Breast epithelium (tissue), 4 donors: ENCODE measurements around the gene MET. TPM values are rescaled to one million over a fixed set of nuclear protein-coding genes. Genes with fewer than 3 reads are reported as not detected.
"Not testable (repeated sequence)": the region's sequence is repeated elsewhere in the genome, so short reads cannot be mapped to it uniquely, and the experiment has no call there.

Source experiments
- DNase-seq, 2 donors: peaks; one replicate each; pipeline ENCODE4 v3.0.0-alpha.2; 2019; ENCODE audit warnings: low spot score in 2 of 2
- H3K27ac ChIP-seq, 2 donors: fragments of 200-600 bp; sonication (generic) in 1 of 2; one replicate each; pipeline ENCODE4 v1.5.1; 2016 to 2019; ENCODE audit warnings: mild to moderate bottlenecking in 1 of 2
- H3K27me3 ChIP-seq, 2 donors: fragments of 200-600 bp; sonication (generic) in 1 of 2; one replicate each; pipeline versions ENCODE4 v1.5.1 to v1.6.0; 2017 to 2019; ENCODE audit warnings: control low read depth in 1 of 2, mild to moderate bottlenecking in 1 of 2
- H3K36me3 ChIP-seq: fragments of 200-600 bp; one replicate; pipeline ENCODE4 v1.5.1; 2019
- H3K4me1 ChIP-seq, 2 donors: fragments of 200-600 bp; sonication (generic); one replicate each; pipeline ENCODE4 v1.5.1; 2016 to 2019; ENCODE audit warnings: control low read depth in 1 of 2
- H3K4me3 ChIP-seq, 3 donors: fragments of 200-600 bp; sonication (generic); 1 replicate in 2 of 3; 2 replicates in 1 of 3; pipeline ENCODE4 v1.5.1; 2016 to 2019; ENCODE audit warnings: mild to moderate bottlenecking in 3 of 3, moderate library complexity in 2 of 3
- H3K9me3 ChIP-seq, 2 donors: fragments of 200-600 bp; sonication (generic) in 1 of 2; one replicate each; pipeline ENCODE4 v1.5.1; 2016 to 2019; ENCODE audit warnings: control low read depth in 1 of 2
- CTCF ChIP-seq, 3 donors: fragments of 450-650 bp; IDR thresholded peaks; one replicate each; pipeline ENCODE4 v1.5.1; 2016 to 2017; ENCODE audit warnings: antibody characterized with exemption in 3 of 3, mild to moderate bottlenecking in 3 of 3, moderate library complexity in 3 of 3
- POLR2A ChIP-seq: fragments of 450-650 bp; IDR thresholded peaks from one replicate; pipeline ENCODE4 v1.6.1; 2016; ENCODE audit warnings: antibody characterized with exemption, mild to moderate bottlenecking, moderate library complexity
- POLR2AphosphoS5 ChIP-seq, 3 donors: sonication (generic); formaldehyde crosslinking; IDR thresholded peaks; one replicate each; pipeline ENCODE4 v1.6.1; 2017; ENCODE audit warnings: antibody characterized with exemption in 3 of 3
- intact Hi-C: fragments of 100-400 bp; cut with DNase I; formaldehyde crosslinking; loops from one replicate; pipeline ENCODE4 v1.15.1; 2023; ENCODE audit warnings: low total_unique reads
- total RNA-seq, 3 donors: library from RNA; depleted of rRNA; stranded (reverse); fragments of >200 nt; gene quantifications; one replicate each; pipeline ENCODE4 v1.1.0, GENCODE V29; 2016

MET gene
- total RNA-seq, 3 donors from 2014 or later, result 25.8 to 85.6 (median 40.6) TPM

- H3K36me3 ChIP-seq, result no peaks in the 10 kb centered on the region
- intact Hi-C loops, result no loop called here
- peak in 1 of 3 donors; percentile 39 for TF ChIP-seq POLR2AphosphoS5 (IDR thresholded peaks at IDR 0.05)
- no peak for TF ChIP-seq POLR2A
- DNase-seq, result peak; percentile 62 to 87
- peak overlapping the region; percentile 39 to 84 for H3K27ac ChIP-seq
- H3K4me3 ChIP-seq, result no peak overlapping the region
- no peaks in the 10 kb centered on the region for H3K4me1 ChIP-seq
- H3K9me3 ChIP-seq, result no peaks in the 10 kb centered on the region
- no peaks in the 10 kb centered on the region for H3K27me3 ChIP-seq
These were observed 40.9 kb upstream of the MET start for GRCh38 chr7:116630932-116631671.

GRCh38 chr7:116631676-116632075 lies 40.3 kb upstream of the MET start:
- Histone ChIP-seq H3K9me3 (no peaks in the 10 kb centered on the region), H3K27ac (peak overlapping the region; percentile 39 to 84), H3K4me3 (no peak overlapping the region), H3K36me3 (no peaks in the 10 kb centered on the region), H3K4me1 (no peaks in the 10 kb centered on the region), H3K27me3 (no peaks in the 10 kb centered on the region)
- no peak for TF ChIP-seq CTCF (IDR thresholded peaks at IDR 0.05)
- no peak for TF ChIP-seq POLR2A
- no peak for TF ChIP-seq POLR2AphosphoS5 (IDR thresholded peaks at IDR 0.05)
- no peak for DNase-seq
- intact Hi-C loops, result no loop called here

GRCh38 chr7:116632384-116632783 lies 39.6 kb upstream of the MET start:
- Histone ChIP-seq H3K4me1 (no peaks in the 10 kb centered on the region), H3K27ac (peak overlapping the region in 1 of 2 donors; percentile 84), H3K4me3 (no peak overlapping the region), H3K27me3 (no peaks in the 10 kb centered on the region), H3K9me3 (no peaks in the 10 kb centered on the region), H3K36me3 (no peaks in the 10 kb centered on the region)
- no peak for DNase-seq
- intact Hi-C loops, result no loop called here
- TF ChIP-seq CTCF (IDR thresholded peaks at IDR 0.05) (no peak), POLR2AphosphoS5 (IDR thresholded peaks at IDR 0.05) (no peak), POLR2A (no peak)

- Histone ChIP-seq H3K27ac (peak overlapping the region; percentile 54 to 75), H3K4me1 (no peaks in the 10 kb centered on the region)
These were observed 38.6 kb upstream of the MET start for GRCh38 chr7:116633131-116633988.

DNA sequence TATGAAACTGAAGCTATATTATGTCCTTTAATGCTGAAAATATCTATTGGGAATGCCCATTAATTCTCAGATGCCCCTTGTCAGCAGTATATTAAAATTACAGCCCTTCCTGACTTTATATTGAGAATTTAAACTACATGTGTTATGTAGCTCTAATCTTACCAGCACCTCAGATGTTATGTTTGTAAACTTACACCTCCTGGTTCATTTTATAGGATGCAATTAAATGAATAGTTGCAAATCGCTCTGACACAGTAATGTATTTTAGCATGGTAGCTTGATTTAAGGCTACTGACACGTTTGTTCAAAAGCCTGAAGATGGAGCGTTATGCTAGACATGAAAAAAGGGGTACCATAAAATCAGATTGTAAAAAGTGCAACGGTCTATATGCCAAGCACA lies 35.0 kb upstream of the MET start:
- Histone ChIP-seq H3K4me1 (no peaks in the 10 kb centered on the region), H3K4me3 (no peak overlapping the region), H3K27me3 (no peaks in the 10 kb centered on the region), H3K36me3 (no peaks in the 10 kb centered on the region), H3K27ac (no peak overlapping the region), H3K9me3 (no peaks in the 10 kb centered on the region)
- TF ChIP-seq POLR2AphosphoS5 (IDR thresholded peaks at IDR 0.05) (no peak), POLR2A (no peak), CTCF (IDR thresholded peaks at IDR 0.05) (no peak)
- DNase-seq, result no peak
- intact Hi-C loops, result no loop called here

More at GRCh38 chr7:116633131-116633988, 38.6 kb upstream of the MET start:
- TF ChIP-seq CTCF (IDR thresholded peaks at IDR 0.05) (no peak), POLR2AphosphoS5 (IDR thresholded peaks at IDR 0.05) (no peak), POLR2A (no peak)
- Histone ChIP-seq H3K36me3 (no peaks in the 10 kb centered on the region), H3K9me3 (no peaks in the 10 kb centered on the region), H3K4me3 (no peak overlapping the region), H3K27me3 (no peaks in the 10 kb centered on the region)
- DNase-seq, result peak in 1 of 2 donors; percentile 54
- intact Hi-C loops, result no loop called here

DNA sequence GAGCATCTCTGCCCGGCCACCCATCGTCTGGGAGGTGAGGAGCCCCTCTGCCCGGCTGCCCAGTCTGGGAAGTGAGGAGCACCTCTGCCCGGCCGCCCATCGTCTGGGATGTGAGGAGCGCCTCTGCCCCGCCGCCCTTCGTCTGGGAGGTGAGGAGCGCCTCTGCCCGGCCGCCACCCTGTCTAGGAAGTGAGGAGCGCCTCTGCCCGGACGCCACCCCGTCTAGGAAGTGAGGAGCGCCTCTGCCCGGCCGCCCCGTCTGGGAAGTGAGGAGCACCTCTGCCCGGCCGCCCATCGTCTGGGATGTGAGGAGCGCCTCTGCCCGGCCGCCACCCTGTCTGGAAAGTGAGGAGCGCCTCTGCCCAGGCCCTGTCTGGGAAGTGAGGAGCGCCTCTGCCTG lies 33.4 kb upstream of the MET start:
- H3K4me3 ChIP-seq, DNase-seq, H3K4me1 ChIP-seq, H3K36me3 ChIP-seq, intact Hi-C loops, H3K9me3 ChIP-seq, H3K27me3 ChIP-seq, H3K27ac ChIP-seq: not testable (repeated sequence)
